SH-SY5Y (cell line): ENCODE data around the gene LIN7C.

Experiments used
- GATA2 ChIP-seq: IDR thresholded peaks from 2 replicates; pipeline ENCODE4 v1.6.1; 2011; ENCODE audit warnings: mild to moderate bottlenecking, low read depth, low read length
- GATA3 ChIP-seq: IDR thresholded peaks from 2 replicates; pipeline ENCODE4 v1.6.1; 2011; ENCODE audit warnings: low read depth, mild to moderate bottlenecking, low read length, moderate library complexity

Gene LIN7C

GRCh38 chr11:27489092-27489491 lies 17.5 kb downstream of the LIN7C start:
- TF ChIP-seq GATA2 (no peak), GATA3 (no peak)

- TF ChIP-seq GATA2 (no peak), GATA3 (no peak)
These were observed 18.9 kb downstream of the LIN7C start for GRCh38 chr11:27487706-27488105.

- TF ChIP-seq GATA3 (no peak), GATA2 (no peak)
These were observed 20.4 kb downstream of the LIN7C start for GRCh38 chr11:27485930-27486773.

- TF ChIP-seq GATA3: no peak
- TF ChIP-seq GATA2: no peak
These were observed 23.8 kb downstream of the LIN7C start for GRCh38 chr11:27482793-27483192.

- TF ChIP-seq GATA3: no peak
- no peak for TF ChIP-seq GATA2
These were observed 24.6 kb downstream of the LIN7C start for GRCh38 chr11:27481992-27482391.

- TF ChIP-seq GATA2: no peak
- TF ChIP-seq GATA3: no peak
These were observed 28.7 kb downstream of the LIN7C start for GRCh38 chr11:27477831-27478230.

- no peak for TF ChIP-seq GATA2
- TF ChIP-seq GATA3: no peak
These were observed 29.3 kb downstream of the LIN7C start for GRCh38 chr11:27477243-27477642.

- TF ChIP-seq GATA3 (no peak), GATA2 (no peak)
These were observed 30.9 kb downstream of the LIN7C start for GRCh38 chr11:27475622-27476021.

GRCh38 chr11:27473017-27473406 lies 33.6 kb downstream of the LIN7C start:
- TF ChIP-seq GATA3 (no peak), GATA2 (no peak)

GRCh38 chr11:27472398-27473016 lies 34.1 kb downstream of the LIN7C start, which contains the start of gene LGR4:
LGR4 (minus strand) TSS chr11:27472790; CDS start chr11:27472302, 488 bp downstream.
- TF ChIP-seq GATA2 (no peak), GATA3 (no peak)

- TF ChIP-seq GATA2 (no peak), GATA3 (no peak)
These were observed 34.8 kb downstream of the LIN7C start for GRCh38 chr11:27471589-27472397.

GRCh38 chr11:27470826-27471588 lies 35.6 kb downstream of the LIN7C start:
- TF ChIP-seq GATA2: no peak
- no peak for TF ChIP-seq GATA3

- no peak for TF ChIP-seq GATA2
- no peak for TF ChIP-seq GATA3
These were observed 36.4 kb downstream of the LIN7C start for GRCh38 chr11:27470166-27470565.
